CD4-positive, alpha-beta T cell treated with Interleukin-2 at 100 ng/mL for 4 hours (primary cell): ENCODE data around the gene PACRG.

Experiments
- DNase-seq: peaks from one replicate; pipeline ENCODE4 v3.0.0-alpha.2; 2020; ENCODE audit warnings: low spot score

Gene PACRG

DNA sequence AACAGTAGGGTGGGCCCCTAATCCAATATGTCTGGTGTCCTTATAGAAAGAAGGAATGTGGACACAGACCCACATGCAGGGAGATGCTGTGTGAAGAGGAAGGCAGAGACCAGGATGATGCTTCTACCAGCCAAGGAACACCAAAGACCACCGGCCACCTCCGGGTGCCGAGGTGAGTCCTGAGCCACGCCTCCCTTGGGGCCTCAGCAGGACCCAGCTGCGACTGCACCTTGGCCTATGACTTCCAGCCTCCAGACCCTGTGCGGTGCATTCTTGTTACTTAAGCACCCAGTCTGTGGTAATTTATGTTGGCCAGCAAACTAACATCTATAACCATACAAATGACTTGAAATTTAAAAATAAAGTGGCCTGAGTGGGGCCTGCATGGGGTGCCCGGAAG lies 607.3 kb downstream of the PACRG start:
- DNase-seq, result no peak

DNA sequence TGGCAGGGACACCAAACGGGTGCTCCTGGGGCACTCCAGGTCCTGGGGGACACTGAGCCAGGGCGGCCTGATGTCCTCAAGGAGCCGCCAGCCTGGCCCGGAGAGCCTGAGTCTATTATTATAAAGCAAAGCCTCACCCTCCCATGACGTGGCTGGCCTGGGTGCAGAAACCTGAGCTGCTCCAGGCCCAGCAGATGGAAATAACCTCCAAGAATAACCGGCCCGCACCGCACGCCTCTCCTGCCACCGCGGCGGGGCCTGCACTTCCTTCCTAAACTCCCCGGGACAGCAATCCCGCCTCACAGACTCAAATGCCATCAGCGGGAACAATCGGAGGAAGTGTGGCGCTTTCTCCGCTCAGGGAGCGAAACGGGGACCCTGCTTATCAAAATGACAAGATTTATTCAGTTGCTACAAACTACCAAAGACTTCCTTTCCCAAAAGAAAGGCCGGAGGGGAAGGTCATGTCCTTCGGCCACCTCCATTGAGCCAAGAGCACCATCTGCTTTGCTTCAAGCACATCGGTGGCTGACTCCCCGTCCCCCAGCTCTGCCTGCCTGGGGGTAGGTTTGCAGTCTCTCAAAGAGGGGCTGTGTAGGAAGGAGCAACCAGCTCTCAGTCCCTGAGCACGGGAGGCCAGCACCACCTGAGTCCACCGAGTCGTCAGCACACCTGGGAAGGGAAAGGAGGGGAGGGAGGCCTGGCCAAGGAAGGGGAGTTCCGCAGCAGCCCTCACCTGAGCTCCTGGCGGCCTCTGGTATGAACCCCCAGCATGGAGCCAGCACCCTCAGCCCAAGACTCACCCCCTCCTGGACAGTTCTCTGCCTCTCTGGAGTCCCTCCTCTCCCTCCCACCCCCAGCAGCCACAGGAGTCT lies 608.1 kb downstream of the PACRG start:
- DNase-seq, result no peak

DNA sequence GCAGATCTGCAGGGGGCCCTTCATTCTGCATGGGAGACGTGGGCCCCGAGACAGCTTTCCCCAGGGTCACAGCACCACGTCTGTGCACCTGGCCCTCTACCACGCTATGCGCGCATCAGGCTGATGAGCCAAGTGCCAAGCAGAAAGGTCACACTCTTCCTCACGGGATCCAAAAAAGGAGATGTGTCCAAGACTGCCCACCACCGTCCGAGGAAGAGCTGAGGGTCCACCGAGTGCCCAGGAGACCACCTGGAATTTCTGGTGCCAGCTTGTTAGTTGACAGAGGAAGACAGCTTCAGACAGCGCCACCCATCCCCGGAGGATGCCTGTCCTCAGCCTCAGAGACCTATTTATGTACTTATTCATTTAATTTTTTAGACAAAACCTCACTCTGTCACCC lies 609.2 kb downstream of the PACRG start:
- DNase-seq, result no peak

DNA sequence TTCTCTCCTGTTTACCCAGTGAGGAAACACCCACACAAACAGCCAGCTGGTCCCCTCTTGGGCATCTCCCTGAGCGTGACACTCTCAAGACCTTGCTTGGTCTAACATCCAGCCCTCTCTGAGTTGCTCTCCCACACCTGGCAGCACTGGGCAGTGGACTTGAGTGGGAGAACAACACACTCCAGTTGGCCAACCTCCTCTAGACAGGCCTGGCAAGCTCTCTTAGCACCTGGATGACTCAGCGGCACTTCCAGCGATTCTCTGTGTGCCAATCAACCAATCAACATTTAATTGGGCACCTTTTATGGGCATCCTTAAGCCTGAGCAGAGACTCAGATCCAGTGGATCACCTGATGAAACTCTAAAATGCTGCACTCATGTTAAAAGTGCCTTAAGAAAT lies 610.2 kb downstream of the PACRG start:
- no peak for DNase-seq

DNA sequence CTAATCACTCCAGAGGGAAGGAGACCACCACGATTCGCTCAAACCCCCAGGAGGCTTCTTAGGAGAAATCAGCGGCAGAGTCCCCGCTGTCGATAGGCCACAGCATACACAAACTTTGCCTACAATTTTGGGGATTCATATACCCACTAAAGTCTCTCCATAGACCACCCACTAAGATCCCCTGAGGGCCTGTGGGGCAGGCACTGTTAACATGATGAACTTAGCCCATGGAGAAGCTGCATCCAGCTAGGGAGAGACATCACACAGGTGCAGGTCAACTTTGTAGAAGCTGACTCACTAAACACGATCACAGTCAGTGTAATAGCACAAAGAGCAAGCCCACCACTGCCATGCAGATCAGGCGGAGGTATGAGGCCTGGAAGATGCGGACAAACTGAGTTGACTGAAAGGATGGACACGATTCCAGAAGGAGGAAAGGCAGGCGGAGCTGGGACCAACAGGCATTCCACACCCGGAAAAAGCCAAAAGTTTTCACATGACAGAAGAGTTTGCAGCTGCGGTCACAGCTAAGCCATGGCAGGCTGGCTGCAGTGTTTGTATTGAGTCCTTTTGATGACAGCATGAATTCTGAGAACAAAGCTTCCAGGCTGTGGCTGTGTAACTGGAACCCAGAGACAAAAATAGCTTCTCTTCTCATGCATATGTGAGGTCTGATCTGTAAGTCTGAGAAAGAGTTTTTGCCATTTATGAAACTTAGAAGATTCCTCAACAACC lies 611.1 kb downstream of the PACRG start:
- DNase-seq, result no peak

DNA sequence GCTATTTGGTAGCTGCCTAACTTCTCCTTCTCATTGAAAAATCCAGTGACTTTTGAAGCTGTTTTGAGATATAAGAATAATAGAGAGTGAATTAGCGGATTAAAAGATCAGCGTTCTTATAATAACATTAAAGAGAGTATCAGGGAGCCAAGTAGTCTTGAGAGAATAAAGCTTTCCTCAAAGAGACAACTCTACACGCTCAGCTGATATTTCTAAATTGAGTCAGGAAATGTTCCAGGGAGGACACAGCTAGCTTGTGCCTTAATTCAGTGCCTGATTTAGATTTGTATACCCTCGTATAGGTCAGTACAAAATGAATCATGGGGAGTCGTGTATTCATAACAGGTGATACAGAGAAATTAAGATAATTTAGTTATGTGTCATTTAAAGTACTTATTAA lies 611.7 kb downstream of the PACRG start:
- DNase-seq, result no peak

DNA sequence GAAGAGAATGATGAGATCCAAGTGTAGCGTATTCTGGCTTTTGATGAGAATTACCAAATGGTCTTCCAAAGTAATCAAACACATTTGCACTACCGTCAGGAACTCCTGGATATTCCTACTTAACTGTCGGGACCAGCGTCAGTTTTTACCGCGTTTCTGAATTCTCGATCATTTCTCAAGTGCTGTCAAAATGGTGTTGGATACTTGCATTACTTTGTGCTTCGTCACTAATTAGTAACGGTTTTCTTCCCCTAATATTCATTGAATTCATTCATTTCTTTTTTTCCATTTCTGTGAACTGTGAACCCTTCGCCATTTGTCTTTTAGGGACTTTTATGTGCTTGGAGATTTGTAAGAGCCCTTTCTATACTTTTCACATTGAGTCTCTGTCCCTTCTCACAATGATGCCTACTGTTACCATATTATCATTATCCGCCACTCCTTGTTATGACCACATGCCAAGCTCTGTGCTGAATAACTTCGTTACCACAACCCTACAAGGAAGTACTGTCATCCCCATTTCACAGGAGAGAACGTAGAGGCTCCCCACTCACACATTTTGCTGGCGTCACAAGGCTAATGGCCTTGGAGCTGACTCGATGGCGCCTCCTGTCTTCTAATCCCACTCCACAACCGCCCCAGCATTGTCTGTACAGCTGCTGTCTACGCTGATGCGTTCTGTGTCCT lies 612.6 kb downstream of the PACRG start:
- no peak for DNase-seq

DNA sequence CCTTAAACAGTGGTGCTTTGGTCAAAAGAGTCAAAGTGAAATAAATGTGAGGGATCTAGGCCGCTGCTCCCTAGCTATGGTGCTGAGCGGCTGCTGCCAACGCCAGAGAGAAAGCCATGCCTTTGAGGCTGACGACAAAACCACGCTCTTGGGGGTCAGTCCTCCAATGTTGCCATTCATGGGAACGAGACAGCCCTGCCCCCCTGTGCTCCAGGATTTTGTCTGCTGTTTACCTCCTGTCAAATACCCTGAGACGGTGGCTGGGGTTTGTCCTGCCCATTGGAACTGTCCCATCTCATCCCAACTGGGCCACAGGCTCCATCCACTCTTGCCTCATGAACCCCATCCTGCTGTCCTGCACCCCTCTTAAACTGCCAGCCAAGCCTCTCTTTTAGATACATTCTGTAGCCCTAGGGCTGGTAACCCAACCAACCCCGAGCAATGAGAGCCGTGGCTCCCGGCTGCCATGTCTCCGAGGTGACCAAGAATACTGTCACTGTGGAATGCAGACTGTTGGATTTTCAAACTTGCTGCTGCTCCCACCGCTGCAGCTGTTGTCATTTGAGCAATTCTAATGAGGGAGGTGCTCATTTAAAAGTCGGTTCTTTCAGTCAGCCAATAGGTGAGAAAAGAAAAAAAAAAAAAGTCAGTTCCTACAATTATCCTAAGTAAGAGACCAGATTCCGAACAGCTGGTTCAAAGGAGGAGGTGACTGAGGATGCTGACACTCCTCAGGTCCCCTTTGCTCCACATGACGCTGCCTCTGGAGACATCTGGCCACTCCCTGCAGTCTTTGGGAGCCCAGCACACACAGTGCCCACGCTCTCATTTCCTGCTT lies 613.7 kb downstream of the PACRG start:
- no peak for DNase-seq

DNA sequence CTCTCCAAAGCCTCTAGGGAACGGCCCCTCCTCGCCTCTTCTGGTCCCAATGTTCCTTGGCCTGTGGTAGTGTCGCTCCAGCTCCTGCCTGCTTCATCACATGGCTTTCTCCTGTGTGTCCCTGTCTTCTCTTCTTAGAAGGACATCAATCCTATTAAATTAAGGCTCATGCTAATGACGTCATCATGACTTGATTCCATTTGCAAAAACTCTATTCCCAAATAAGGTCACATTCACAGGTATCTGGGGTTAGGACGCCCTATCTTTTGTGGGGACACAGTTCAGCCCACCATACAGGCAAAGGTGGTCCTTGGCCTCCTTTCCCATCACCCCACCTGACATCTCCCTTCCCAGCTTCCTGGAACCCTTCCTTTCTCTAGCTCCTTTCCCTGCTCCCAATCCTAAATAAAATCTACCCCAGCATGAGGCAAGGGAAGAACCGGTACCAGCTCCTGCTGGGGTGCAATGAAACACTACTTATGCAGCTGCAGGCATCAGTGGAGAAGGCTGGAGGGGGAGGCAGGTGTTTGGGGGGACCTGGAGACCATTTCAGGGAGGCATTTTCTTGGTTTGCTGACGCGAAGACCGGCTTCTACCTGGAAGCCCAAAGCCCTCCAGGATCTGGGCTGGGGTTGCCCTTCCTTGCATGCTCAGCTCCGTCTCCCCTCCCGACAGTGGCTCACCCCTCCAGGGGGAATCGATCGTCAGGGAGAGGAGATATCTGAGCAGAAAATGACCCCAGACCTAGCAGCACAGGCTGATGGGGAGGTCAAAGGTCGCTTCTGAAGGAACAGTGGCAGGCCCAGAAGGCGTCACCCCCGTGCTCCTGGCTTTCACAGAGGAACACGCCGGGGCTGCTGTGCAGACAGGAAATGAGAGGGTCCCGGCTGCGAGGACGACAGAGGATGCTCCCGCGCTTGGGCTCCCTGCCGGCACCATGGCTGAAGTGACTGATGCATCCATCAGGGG lies 615.1 kb downstream of the PACRG start:
- no peak for DNase-seq

DNA sequence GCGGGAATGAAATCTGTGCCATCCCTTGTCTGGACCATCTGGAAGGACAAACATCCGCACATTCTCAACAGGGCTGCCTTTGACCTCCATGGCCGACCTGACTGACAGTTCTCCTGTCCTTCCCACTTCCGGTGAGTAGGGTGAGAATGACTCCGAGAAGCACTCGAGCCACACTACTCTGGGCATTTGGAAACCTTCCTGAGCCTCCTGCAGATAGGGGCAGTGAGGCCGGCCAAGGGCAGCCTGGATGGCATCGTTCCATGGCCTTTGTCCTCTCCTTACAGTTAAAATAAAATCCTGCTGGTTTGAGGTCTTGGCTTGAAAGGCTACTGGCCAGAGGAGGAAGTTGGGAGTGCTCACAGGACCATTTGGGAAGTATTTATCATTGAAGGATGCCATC lies 615.8 kb downstream of the PACRG start:
- DNase-seq, result no peak

DNA sequence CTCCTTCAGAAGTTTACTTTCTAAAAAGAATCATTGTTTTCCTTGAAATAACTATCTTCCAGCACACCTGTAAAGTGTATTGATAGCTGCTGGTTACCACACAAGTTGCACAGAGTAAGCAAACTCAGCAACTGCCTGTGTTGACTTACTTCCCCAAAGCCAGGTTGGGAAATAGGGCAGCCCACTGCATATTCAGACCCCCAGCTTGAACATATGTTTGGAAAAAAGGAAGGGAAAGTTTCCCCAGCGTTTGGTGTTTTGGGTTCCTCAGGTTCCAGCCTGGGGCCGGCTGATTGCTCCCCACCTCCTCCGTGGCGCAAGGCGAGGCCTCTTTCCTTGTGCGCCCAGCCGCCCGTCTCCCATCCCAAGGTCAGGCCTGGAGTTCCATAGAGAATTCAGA lies 616.6 kb downstream of the PACRG start:
- no peak for DNase-seq

DNA sequence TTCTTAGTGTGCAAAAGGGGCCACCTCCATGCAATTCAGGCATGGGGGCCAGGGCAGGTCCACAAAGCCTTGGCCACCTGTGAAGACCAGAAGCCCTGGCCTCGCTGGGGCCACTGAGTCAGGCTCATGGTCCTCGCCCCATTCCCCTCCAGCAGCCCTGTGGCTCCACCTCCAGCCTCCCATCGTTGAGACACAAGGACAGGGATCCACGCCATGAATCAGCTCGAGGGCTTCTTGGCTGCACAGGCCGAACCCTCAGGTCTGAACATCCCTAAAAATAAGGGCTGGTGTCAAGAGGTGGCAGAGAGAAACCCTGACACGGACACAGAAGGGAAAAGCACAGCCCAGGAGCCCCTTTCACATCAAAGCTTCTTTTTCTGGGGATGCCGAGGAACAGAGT lies 618.2 kb downstream of the PACRG start:
- no peak for DNase-seq

DNA sequence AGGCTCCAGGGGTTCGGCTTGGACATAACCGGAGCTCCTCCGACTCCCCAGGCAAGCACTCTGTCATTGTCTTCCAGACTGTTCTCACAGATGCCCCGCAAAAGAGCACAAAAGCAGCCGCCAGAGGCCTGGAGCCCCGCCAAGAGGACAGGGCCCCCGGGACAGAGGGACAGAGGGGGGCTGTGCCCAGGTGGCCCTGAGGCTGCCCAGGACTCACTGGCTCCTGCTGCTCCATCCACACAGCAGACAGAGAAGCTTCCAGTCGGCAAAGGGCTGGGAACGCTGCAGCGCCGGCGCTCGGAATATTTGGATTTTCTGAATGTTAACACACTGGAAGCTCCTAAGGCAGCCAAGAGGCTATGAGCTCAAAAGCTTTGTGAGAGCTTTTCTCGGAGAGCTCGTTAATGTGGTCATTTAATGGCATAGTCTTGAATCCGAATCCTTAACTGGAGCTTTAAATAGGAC lies 618.8 kb downstream of the PACRG start:
- DNase-seq, result no peak

DNA sequence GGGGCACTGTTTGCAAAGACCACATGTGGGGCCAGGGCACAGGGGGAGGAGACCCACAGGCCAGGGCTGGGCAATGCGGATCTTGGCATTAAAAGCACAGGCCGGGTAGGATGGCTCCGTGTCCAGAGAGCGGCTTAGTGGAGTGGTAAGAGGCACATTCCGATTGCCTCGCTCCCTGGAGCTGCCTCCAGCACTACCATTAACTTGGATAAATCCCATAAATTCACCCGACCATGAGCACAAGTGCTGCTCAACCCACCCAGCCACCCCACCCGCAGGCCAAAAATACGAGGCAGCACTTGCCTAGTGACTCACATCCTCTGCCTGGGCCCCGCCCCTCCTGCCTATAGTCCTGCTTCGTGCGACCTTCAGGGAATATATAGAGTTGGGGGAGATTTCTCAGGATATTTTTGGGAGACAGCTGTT lies 619.3 kb downstream of the PACRG start:
- no peak for DNase-seq

DNA sequence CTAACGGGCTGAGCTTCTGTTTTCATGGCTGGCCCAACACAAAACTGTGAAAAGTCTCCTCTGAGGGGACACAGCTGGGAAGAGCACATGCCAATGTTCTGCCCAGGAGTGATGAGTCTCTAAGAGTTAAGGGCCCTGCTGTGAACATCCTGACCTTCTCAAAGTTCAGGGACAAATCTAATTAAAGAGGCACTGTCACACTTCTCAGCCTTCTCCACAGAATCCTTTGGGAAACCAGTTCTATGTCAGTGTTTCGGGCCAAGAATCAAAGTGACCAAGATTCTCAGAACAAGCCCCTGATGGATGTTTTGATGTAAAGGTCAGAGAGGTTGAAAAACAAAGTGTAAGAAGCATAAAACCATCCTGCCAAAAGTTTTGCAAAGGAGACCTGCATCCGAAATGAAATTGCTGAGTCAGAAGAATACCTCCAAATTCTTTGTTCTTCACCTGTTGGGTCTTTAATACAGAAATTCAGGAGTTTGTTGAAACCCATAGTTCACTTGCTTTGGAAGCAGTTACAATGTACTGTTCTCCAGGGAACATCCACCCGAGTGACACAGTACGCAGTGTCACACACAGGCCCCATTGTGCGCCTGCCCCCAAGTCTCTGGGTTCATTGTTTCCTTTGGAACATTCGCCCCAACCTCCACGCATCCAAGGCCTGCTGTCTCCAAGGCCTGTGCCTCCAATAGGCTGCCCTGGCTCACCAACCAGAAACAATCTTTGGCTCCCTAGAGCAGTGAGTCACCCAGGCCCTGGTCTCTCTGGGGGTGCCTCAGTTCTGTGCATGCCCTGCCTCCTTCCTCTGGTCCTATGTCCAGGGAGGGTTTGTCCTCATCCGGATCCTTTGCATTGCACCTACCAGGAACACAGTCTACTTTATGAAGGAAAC lies 621.3 kb downstream of the PACRG start:
- no peak for DNase-seq

DNA sequence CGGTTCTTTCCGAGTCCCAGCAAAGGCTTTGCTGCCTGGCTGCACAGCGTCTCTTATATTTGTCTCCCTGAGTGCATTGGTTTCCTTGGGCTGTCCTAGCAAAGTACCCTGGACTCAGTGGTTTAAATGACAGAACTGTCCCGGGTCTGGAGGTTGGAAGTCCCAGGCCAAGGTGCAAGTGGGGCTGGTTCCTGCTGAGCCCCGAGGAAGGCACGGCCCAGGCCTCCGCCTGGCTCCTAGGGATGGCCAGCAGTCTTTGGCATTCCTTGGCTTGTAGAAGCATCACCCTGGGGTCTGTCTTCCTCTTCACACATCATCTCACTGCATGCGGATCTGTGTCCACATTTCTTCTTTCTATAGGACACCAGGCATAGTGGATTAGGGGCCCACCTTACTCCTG lies 621.9 kb downstream of the PACRG start:
- DNase-seq, result no peak

DNA sequence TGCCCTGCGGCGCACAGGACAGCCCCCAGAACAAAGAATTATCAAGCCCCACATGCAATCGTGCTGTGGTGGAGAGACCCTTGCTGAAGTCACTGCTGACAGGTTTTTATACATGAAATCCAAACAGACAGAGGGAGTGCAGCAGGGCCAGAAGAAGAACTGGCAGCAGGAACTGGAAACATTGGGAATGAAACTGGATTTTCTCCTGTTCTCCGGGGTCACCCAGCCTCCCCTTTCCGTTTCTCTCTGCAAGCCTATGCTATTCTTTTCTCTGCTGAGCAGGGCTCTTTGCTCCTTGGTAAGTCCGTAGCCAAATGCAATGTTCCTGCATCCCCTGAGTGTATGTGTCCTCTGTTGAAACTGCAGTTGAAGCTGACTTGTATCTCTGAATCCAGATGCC lies 623.2 kb downstream of the PACRG start:
- no peak for DNase-seq

DNA sequence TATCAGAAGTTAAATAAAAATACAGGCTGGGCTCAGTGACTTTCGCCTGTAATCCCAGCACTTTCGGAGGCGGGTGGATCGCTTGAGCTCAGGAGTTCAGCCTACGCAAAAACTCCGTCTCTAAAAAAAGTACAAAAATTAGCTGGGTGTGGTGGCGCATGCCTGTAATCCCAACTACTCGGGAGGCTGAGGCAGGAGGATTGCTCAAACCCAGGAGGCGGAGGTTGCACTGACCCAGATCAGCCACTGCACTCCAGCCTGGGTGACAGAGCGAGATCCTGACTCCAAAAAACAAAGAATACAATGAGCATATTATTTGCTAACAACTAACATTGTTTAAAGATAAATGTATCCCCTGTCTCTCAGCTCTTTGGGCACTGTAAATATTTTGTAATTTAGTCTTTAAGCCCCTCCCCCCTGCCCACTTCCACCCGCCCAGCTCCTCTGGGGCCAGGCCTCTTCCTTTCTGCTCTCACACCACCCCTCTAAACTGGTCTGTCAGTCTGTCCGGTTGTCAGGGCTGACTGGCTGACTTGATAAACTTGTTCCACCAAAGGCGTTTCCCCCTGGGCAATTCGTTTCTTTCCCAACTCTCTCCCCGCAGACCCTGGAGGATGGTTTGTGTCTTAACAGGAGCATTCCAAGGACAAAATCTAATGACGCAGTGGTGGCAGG lies 624.4 kb downstream of the PACRG start:
- no peak for DNase-seq

DNA sequence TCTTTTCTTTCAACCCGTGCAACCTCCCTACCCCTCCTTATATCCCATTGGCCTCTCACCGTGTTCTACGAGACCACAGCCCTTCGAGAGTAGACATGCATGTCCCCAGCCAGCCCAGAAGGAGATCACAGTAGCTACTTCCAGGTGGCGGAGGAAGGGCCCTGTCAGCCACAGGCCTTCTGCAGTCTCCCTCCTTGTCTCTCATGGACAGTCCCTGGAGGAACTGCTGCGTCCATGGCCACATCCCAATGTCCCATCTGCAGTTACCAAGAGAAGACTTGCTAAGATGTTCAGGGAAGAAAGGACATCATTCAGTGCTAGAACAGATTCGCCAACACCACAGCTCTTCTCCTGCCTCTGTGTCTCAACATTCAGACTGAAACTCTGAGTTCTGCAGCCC lies 625.2 kb downstream of the PACRG start:
- no peak for DNase-seq
